PC-9 (cell line): ENCODE measurements around the gene ACSF2.

ENCODE experiments used
- CTCF ChIP-seq: fragments of 200-600 bp; sonication (generic); conservative IDR thresholded peaks from 2 replicates; pipeline ENCODE4 v1.6.1; 2017; ENCODE audit warnings: mixed run types, antibody characterized with exemption, mild to moderate bottlenecking, moderate library complexity
- EZH2 ChIP-seq: fragments of 200-600 bp; sonication (generic); IDR thresholded peaks from 2 replicates; pipeline ENCODE4 v1.8.0; 2017; ENCODE audit warnings: antibody characterized with exemption, low read depth

- TF ChIP-seq CTCF (no peak), EZH2 (no peak)
These were observed 44.4 kb downstream of the ACSF2 start for GRCh38 chr17:50470426-50470825.
